Adipose tissue (tissue), 3 donors: ENCODE results near the gene ZBTB20. TPM values are rescaled to one million over a fixed set of nuclear protein-coding genes. Genes with fewer than 3 reads are reported as not detected.

Experiments
- H3K27ac ChIP-seq: one replicate; pipeline ENCODE4 v1.5.1; 2013; ENCODE audit warnings: low read depth, low read length
- WGBS, 3 donors: extraction: QIAGEN DNeasy Blood & Tissue Kit; methylation state at CpG; one replicate each; pipeline ENCODE4 v1.1.7; 2013; 5-methylcytosine and 5-hydroxymethylcytosine counted together
- polyA plus RNA-seq, 3 donors: library from polyadenylated mRNA; stranded (reverse); fragments of 200-250 nt; gene quantifications; one replicate each; pipeline ENCODE4 v1.2.3, GENCODE V29; 2013
- donor health status: healthy with polysubstance abuse.
- donor health status: Bipolar disorder and iron deficiency.
- donor health status: healthy.

ZBTB20 gene
- polyA plus RNA-seq, 3 donors = 0.62 to 7.8 (median 1.4) TPM

- H3K27ac ChIP-seq = no peak overlapping the region
- 26 to 41% (median 37%) methylated on average over 3 of the region's 3 CpGs for WGBS, 3 donors
Observed at GRCh38 chr3:114519415-114519814, 627.7 kb downstream of the ZBTB20 start.

GRCh38 chr3:114518206-114518808 is 628.8 kb downstream of the ZBTB20 start:
- H3K27ac ChIP-seq = no peak overlapping the region
- WGBS, 3 donors = 39 to 65% (median 63%) methylated on average over 1 of the region's 1 CpG

DNA sequence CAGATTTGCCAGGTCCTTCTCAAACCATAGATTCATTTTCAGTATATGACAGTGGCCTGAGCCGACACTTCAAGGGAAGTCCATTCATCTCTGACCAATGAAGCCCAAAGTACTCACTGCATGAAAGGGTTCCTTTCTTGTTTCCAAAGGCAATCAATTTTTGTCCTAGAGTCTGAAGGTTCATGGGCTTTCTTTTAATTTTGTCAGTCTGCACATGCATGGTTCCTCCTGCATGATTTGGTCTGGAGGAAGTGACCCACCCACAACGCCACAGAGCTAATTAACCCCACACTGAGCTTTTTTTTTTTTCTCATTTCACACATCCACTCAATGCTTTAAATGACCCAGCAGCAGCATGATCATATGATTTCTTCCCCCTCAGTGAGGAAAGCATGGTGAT is 636.9 kb downstream of the ZBTB20 start:
- WGBS, 3 donors = 73 to 78% (median 77%) methylated on average over 2 of the region's 2 CpGs
- no peak overlapping the region for H3K27ac ChIP-seq

DNA sequence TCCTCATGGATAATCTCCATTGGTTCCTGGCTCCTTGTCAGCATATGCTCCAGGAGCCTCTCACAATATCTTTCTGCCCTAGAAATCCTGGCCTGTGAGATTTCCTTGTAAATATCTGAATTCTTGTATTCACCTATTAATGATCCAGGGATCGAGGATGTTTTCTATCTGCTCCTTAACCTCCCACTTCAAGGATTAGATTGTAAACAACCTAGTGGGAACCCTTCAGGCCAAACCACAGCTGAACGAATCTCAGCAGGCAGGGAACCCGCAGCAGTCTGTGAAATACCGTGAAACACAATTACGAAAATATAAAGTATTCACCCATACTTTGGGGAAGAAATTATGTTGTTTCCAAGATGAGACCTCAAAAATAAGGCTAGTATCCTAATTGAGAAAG is 637.3 kb downstream of the ZBTB20 start:
- WGBS, 3 donors = 87 to 93% (median 90%) methylated on average over 5 of the region's 5 CpGs
- no peak overlapping the region for H3K27ac ChIP-seq

DNA sequence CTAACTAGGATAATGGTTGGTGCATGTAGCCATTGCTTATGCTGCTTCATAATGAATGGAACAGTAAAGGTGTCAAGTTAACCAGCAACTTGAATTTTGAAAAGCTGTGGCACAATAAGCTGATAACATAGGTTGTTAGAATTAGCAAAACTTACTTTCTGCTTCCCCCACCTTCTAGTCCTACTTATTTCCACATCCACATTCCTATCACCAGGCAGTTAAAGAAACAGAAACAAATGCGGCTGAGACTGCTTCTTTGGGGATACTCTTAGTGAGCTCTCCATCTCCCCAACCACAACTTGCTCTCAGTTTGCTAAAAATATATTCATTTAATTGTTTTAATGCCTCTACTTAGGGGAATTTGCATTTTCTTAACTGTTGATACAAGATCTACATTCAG is 638.1 kb downstream of the ZBTB20 start:
- H3K27ac ChIP-seq = no peak overlapping the region

DNA sequence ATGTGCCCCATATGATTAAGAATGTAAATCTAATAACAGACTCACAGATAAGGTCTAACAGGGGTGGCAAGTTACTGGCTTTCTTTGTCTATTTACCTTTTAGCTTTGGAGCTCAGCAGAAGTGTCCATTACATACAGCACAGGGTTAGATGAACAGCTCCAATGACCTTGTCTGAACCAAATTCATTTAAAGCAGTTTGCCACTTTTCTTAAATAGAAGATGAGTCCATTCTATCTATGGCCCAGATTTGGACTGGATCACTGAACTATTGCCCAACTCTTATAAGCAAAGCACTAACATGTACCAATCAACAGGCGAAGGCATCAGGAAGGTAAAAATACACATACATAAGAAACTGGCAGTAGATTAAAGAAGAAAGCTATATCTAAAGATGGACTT is 638.9 kb downstream of the ZBTB20 start:
- no peak overlapping the region for H3K27ac ChIP-seq
- WGBS, 3 donors = 89 to 98% (median 89%) methylated on average over 1 of the region's 1 CpG

More for the DNA sequence above, 638.1 kb downstream of the ZBTB20 start:
- 94 to 97% (median 94%) methylated on average over 1 of the region's 1 CpG for WGBS, 3 donors

- 79 to 84% (median 81%) methylated on average over 6 of the region's 6 CpGs for WGBS, 3 donors
- no peak overlapping the region for H3K27ac ChIP-seq
Observed at GRCh38 chr3:114506591-114507300, 640.3 kb downstream of the ZBTB20 start.

DNA sequence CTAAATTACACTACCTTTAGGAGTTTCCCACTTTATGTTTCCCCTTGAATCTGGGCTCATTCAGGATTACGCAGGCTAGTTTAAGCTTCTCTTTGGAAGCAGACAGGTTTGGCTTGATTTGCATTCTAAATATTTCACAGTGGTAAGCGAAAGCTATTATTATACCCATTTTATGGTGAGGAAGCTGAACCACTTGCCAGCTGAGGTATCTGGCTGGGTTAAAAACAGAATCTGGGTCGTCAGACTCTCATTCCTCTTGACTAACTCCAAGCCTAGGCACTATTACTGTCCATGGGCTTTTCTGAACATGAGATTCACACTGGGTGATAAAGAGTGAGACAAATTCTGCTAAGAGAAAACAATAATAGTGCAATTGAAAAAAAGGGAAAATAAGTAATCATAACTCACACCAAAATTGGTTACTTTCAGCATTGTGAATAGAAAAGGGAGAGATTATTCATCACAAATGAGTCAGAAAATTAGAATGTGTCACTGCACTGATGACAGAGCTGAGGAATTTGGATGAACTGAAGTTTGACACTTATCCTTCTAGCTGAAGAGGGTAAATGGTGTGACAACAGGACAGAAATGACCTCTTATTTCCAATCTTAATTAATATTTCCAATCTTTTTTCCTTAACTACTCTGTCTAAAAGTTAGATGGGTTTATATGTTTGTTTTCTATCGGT is 642.0 kb downstream of the ZBTB20 start:
- 92 to 95% (median 95%) methylated on average over 4 of the region's 4 CpGs for WGBS, 3 donors
- H3K27ac ChIP-seq = no peak overlapping the region

DNA sequence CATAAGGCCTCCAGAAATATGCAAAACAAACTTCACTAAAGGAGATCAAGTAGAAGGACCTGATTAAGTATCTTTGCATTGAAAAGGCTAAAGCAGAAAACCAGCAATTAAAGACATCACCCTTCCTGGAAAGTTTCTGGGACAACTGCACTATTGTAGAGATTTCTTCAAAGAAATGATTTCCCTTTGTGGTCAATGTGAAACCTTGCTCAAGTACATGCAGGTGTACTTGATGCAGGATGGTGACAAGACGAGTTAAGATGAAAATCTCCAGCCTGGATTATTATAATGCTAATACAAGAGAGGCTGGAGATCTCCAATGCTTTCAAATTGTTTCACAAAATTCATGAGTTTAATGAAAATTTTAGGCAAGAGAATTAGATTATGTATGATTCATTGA is 644.9 kb downstream of the ZBTB20 start:
- no peak overlapping the region for H3K27ac ChIP-seq
- 93 to 94% (median 93%) methylated on average over 1 of the region's 1 CpG for WGBS, 3 donors

GRCh38 chr3:114499976-114500375 is 647.1 kb downstream of the ZBTB20 start:
- no peak overlapping the region for H3K27ac ChIP-seq
- WGBS, 3 donors = 52 to 84% (median 60%) methylated on average over 2 of the region's 2 CpGs

DNA sequence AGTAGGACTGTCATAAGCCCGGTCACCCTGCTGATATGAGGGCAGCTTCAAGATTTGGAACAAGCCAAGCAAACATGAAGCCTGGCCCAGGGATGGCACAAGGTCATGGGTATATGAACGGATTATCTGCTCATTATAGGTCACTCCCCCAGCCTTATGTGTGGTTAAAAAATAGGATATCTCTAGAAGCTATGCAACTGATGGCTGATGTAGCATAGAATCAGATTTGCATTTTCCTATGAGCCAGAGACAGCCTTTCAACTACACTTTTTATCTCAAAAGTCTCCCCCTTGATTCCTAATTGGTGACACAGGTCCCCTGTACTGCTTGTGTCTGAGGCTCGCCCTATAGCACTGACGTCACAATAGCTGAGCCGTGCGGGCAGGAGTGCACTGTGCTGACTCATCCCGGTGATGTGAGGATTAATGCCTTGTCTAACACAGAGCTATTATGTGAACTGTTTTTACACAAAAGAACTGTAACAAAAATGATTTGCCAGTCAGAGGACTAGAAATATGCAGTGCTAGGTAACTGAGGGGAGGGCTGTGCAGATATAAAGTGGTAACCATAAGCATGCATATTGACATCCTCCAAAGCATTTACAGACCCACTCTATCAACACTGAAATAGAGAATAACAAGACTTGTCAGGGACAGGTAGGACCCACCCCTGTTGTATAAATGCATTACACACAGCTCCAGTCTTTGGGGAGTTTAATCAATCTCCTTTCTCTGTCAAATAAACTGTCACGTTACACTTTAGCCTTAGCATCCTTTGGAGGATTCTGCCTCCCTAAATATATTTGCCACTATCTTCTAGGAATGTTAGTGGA is 648.3 kb downstream of the ZBTB20 start:
- H3K27ac ChIP-seq = no peak overlapping the region
- WGBS, 3 donors = 83 to 87% (median 85%) methylated on average over 8 of the region's 8 CpGs

DNA sequence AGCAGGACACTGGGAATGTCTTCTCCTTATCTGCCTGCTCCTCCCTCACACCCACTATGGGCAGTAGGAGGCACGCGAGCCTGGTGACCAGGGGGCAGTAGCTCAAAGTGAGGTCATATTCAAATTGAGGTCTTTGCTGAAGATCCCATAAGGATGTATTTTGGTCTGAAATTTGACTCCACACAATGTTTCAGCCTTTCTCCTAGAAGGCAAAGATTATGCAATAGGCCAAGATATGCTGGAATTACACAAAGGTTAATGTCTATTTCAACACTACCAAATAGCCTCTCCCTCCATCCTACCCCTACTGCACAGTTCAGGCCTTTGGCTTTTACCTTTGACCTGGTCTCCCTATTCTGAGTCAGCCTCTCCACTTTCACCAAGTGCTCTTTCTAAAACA is 650.2 kb downstream of the ZBTB20 start:
- 68 to 97% (median 69%) methylated on average over 2 of the region's 2 CpGs for WGBS, 3 donors
- H3K27ac ChIP-seq = no peak overlapping the region

- 85 to 95% (median 93%) methylated on average over 3 of the region's 3 CpGs for WGBS, 3 donors
Observed at GRCh38 chr3:114496466-114496865, 650.6 kb downstream of the ZBTB20 start.

GRCh38 chr3:114496021-114496434 is 651.1 kb downstream of the ZBTB20 start:
- WGBS, 3 donors = 64 to 85% (median 80%) methylated on average over 1 of the region's 1 CpG
- H3K27ac ChIP-seq = no peak overlapping the region

More at GRCh38 chr3:114496466-114496865, 650.6 kb downstream of the ZBTB20 start:
- H3K27ac ChIP-seq = no peak overlapping the region

DNA sequence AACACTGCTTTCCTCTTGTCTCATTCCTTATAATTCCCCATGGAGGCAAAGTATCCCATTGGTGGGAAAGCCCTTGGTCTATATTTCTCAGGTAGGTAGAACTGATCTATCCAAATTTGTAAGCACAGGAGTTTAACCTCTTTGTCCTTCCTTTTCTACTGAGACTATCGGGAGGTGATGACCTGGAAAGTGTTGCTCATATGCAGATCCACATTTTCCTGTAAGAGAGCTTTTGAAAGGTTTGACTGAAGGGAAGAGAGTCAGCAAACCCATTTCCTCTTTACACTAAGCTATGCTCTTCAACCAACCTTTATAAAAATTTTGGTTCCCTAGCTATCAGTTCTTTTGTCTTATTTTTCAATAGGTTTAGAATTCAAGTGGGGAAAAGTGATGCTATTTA is 652.6 kb downstream of the ZBTB20 start:
- 70 to 95% (median 73%) methylated on average over 1 of the region's 1 CpG for WGBS, 3 donors

GRCh38 chr3:114490829-114491228 is 656.3 kb downstream of the ZBTB20 start:
- H3K27ac ChIP-seq = no peak overlapping the region
- 93 to 100% (median 100%) methylated on average over 1 of the region's 1 CpG for WGBS, 3 donors

More for the DNA sequence above, 652.6 kb downstream of the ZBTB20 start:
- H3K27ac ChIP-seq = no peak overlapping the region

GRCh38 chr3:114487502-114487901 is 659.6 kb downstream of the ZBTB20 start:
- 88 to 95% (median 91%) methylated on average over 8 of the region's 8 CpGs for WGBS, 3 donors
- no peak overlapping the region for H3K27ac ChIP-seq

DNA sequence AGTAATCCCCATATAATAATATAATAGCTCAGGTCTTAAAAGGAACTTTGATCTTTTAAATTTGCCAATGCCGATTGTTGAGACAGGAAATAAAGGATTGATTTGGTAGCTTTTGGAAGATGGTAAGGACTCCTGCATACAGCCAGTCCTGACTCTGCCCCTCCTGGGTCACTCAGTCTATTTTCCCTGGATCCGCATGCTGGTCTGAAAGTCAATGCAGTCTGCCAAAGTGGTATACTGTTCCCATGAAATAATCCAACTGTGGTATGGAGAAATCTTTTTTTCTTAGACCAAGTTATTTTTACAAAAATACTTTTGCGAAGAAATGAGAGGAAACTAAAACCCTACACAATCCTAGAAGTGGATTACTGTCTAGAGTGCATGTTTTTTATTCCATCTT is 662.2 kb downstream of the ZBTB20 start:
- WGBS, 3 donors = 81 to 87% (median 81%) methylated on average over 3 of the region's 3 CpGs

DNA sequence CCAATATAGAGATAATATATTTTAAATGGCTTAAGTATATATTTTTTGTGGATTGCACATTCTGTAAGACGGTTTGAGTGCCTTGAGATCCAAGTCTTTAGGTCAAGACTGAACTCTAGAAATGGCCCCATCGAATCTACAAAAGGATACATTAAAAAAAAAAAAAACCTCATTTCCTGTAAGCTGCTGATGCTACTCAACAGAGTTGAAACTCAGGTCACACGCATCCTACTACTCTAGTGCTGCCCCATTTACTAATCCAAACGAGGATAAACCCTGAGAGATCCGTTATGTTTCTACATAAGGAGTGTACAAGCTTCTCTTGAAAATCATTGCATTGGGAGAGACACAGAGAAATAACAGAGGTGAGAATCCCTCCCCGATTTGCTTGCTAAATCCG is 666.0 kb downstream of the ZBTB20 start:
- WGBS, 3 donors = 83 to 93% (median 84%) methylated on average over 7 of the region's 7 CpGs
- H3K27ac ChIP-seq = no peak overlapping the region

More for the DNA sequence above, 662.2 kb downstream of the ZBTB20 start:
- no peak overlapping the region for H3K27ac ChIP-seq
